ENCODE results near the gene GNG3.

The GNG3 gene

GRCh38 chr11:62708793-62709192, 1.3 kb downstream of the GNG3 start:
- peak overlapping the region; percentile 35 for H3K4me3 ChIP-seq (ENCODE audit: extremely low read depth, insufficient read depth, low read length, poor library complexity, severe bottlenecking)
- H3K27ac ChIP-seq (ENCODE audit: low read depth, low read length, severe bottlenecking) = peak overlapping the region; percentile 98
- H3K36me3 ChIP-seq (ENCODE audit: control insufficient read depth, insufficient read depth, low read length) = peaks cover 63% of the 10 kb centered on the region
- peaks cover 3% of the 10 kb centered on the region for H3K4me1 ChIP-seq (ENCODE audit: control insufficient read depth, insufficient read depth, low read length, poor library complexity, severe bottlenecking)
- 53 to 54% methylated on average over 3 to 7 of the region's 7 CpGs for WGBS, 2 experiments (ENCODE audit: insufficient coverage in 2 of 2)
- H3K9me3 ChIP-seq (ENCODE audit: control insufficient read depth, low read length) = no peaks in the 10 kb centered on the region

GRCh38 chr11:62709247-62710000, 1.9 kb downstream of the GNG3 start:
- Histone ChIP-seq H3K27ac (ENCODE audit: low read depth, low read length, severe bottlenecking) (peak overlapping the region; percentile 98), H3K36me3 (ENCODE audit: control insufficient read depth, insufficient read depth, low read length) (peaks cover 66% of the 10 kb centered on the region), H3K9me3 (ENCODE audit: control insufficient read depth, low read length) (no peaks in the 10 kb centered on the region), H3K4me3 (ENCODE audit: extremely low read depth, insufficient read depth, low read length, poor library complexity, severe bottlenecking) (peak overlapping the region; percentile 35), H3K4me1 (ENCODE audit: control insufficient read depth, insufficient read depth, low read length, poor library complexity, severe bottlenecking) (peaks cover 3% of the 10 kb centered on the region)
- WGBS, 2 experiments (ENCODE audit: insufficient coverage in 2 of 2) = 16 to 17% methylated on average over 42 to 45 of the region's 47 CpGs

GRCh38 chr11:62710001-62710345, 2.5 kb downstream of the GNG3 start:
- Histone ChIP-seq H3K4me1 (ENCODE audit: control insufficient read depth, insufficient read depth, low read length, poor library complexity, severe bottlenecking) (peaks cover 3% of the 10 kb centered on the region), H3K9me3 (ENCODE audit: control insufficient read depth, low read length) (no peaks in the 10 kb centered on the region), H3K36me3 (ENCODE audit: control insufficient read depth, insufficient read depth, low read length) (peaks cover 66% of the 10 kb centered on the region), H3K4me3 (ENCODE audit: extremely low read depth, insufficient read depth, low read length, poor library complexity, severe bottlenecking) (peak overlapping the region; percentile 21), H3K27ac (ENCODE audit: low read depth, low read length, severe bottlenecking) (peak overlapping the region; percentile 98)
- 88% methylated on average over 7 of the region's 7 CpGs for WGBS, 2 experiments (ENCODE audit: insufficient coverage in 2 of 2)

- H3K4me3 ChIP-seq (ENCODE audit: extremely low read depth, insufficient read depth, low read length, poor library complexity, severe bottlenecking) = no peak overlapping the region
- H3K4me1 ChIP-seq (ENCODE audit: control insufficient read depth, insufficient read depth, low read length, poor library complexity, severe bottlenecking) = peaks cover 3% of the 10 kb centered on the region
- WGBS, 2 experiments (ENCODE audit: insufficient coverage in 2 of 2) = 96 to 100% methylated on average over 4 to 5 of the region's 6 CpGs
- peaks cover 86% of the 10 kb centered on the region for H3K36me3 ChIP-seq (ENCODE audit: control insufficient read depth, insufficient read depth, low read length)
- H3K27ac ChIP-seq (ENCODE audit: low read depth, low read length, severe bottlenecking) = no peak overlapping the region
- no peaks in the 10 kb centered on the region for H3K9me3 ChIP-seq (ENCODE audit: control insufficient read depth, low read length)
Measured at GRCh38 chr11:62712276-62712812, 4.9 kb downstream of the GNG3 start.

- no peak overlapping the region for H3K27ac ChIP-seq (ENCODE audit: low read depth, low read length, severe bottlenecking)
- H3K4me3 ChIP-seq (ENCODE audit: extremely low read depth, insufficient read depth, low read length, poor library complexity, severe bottlenecking) = no peak overlapping the region
- H3K4me1 ChIP-seq (ENCODE audit: control insufficient read depth, insufficient read depth, low read length, poor library complexity, severe bottlenecking) = no peaks in the 10 kb centered on the region
- peaks cover 88% of the 10 kb centered on the region for H3K36me3 ChIP-seq (ENCODE audit: control insufficient read depth, insufficient read depth, low read length)
- H3K9me3 ChIP-seq (ENCODE audit: control insufficient read depth, low read length) = no peaks in the 10 kb centered on the region
- WGBS, 2 experiments (ENCODE audit: insufficient coverage in 2 of 2) = 93 to 95% methylated on average over 3 of the region's 3 CpGs
Measured at GRCh38 chr11:62712861-62713260, 5.4 kb downstream of the GNG3 start.

GRCh38 chr11:62713343-62713742, 5.9 kb downstream of the GNG3 start:
- Histone ChIP-seq H3K4me3 (ENCODE audit: extremely low read depth, insufficient read depth, low read length, poor library complexity, severe bottlenecking) (no peak overlapping the region), H3K4me1 (ENCODE audit: control insufficient read depth, insufficient read depth, low read length, poor library complexity, severe bottlenecking) (no peaks in the 10 kb centered on the region), H3K36me3 (ENCODE audit: control insufficient read depth, insufficient read depth, low read length) (peaks cover 88% of the 10 kb centered on the region), H3K27ac (ENCODE audit: low read depth, low read length, severe bottlenecking) (no peak overlapping the region), H3K9me3 (ENCODE audit: control insufficient read depth, low read length) (no peaks in the 10 kb centered on the region)
- no CpG with 5 or more reads among the region's 2 CpGs for WGBS, 2 experiments (ENCODE audit: insufficient coverage in 2 of 2)

- Histone ChIP-seq H3K9me3 (ENCODE audit: control insufficient read depth, low read length) (no peaks in the 10 kb centered on the region), H3K36me3 (ENCODE audit: control insufficient read depth, insufficient read depth, low read length) (peaks cover 99% of the 10 kb centered on the region), H3K4me3 (ENCODE audit: extremely low read depth, insufficient read depth, low read length, poor library complexity, severe bottlenecking) (no peak overlapping the region), H3K4me1 (ENCODE audit: control insufficient read depth, insufficient read depth, low read length, poor library complexity, severe bottlenecking) (no peaks in the 10 kb centered on the region), H3K27ac (ENCODE audit: low read depth, low read length, severe bottlenecking) (no peak overlapping the region)
- 98% methylated on average over 14 to 18 of the region's 24 CpGs for WGBS, 2 experiments (ENCODE audit: insufficient coverage in 2 of 2)
Measured at GRCh38 chr11:62715150-62716130, 8.0 kb downstream of the GNG3 start.

GRCh38 chr11:62716206-62716605, 8.7 kb downstream of the GNG3 start:
- WGBS, 2 experiments (ENCODE audit: insufficient coverage in 2 of 2) = 94 to 95% methylated on average over 2 to 4 of the region's 5 CpGs
- H3K4me1 ChIP-seq (ENCODE audit: control insufficient read depth, insufficient read depth, low read length, poor library complexity, severe bottlenecking) = no peaks in the 10 kb centered on the region
- no peak overlapping the region for H3K4me3 ChIP-seq (ENCODE audit: extremely low read depth, insufficient read depth, low read length, poor library complexity, severe bottlenecking)
- no peak overlapping the region for H3K27ac ChIP-seq (ENCODE audit: low read depth, low read length, severe bottlenecking)
- H3K36me3 ChIP-seq (ENCODE audit: control insufficient read depth, insufficient read depth, low read length) = peaks cover 99% of the 10 kb centered on the region
- H3K9me3 ChIP-seq (ENCODE audit: control insufficient read depth, low read length) = no peaks in the 10 kb centered on the region

- H3K9me3 ChIP-seq (ENCODE audit: control insufficient read depth, low read length) = no peaks in the 10 kb centered on the region
- H3K27ac ChIP-seq (ENCODE audit: low read depth, low read length, severe bottlenecking) = no peak overlapping the region
- H3K4me1 ChIP-seq (ENCODE audit: control insufficient read depth, insufficient read depth, low read length, poor library complexity, severe bottlenecking) = no peaks in the 10 kb centered on the region
- H3K4me3 ChIP-seq (ENCODE audit: extremely low read depth, insufficient read depth, low read length, poor library complexity, severe bottlenecking) = no peak overlapping the region
- H3K36me3 ChIP-seq (ENCODE audit: control insufficient read depth, insufficient read depth, low read length) = peaks cover 99% of the 10 kb centered on the region
- 94 to 99% methylated on average over 6 to 10 of the region's 11 CpGs for WGBS, 2 experiments (ENCODE audit: insufficient coverage in 2 of 2)
Measured at GRCh38 chr11:62716816-62717215, 9.3 kb downstream of the GNG3 start.

- Histone ChIP-seq H3K36me3 (ENCODE audit: control insufficient read depth, insufficient read depth, low read length) (peaks cover 95% of the 10 kb centered on the region), H3K4me3 (ENCODE audit: extremely low read depth, insufficient read depth, low read length, poor library complexity, severe bottlenecking) (no peak overlapping the region), H3K9me3 (ENCODE audit: control insufficient read depth, low read length) (no peaks in the 10 kb centered on the region), H3K27ac (ENCODE audit: low read depth, low read length, severe bottlenecking) (no peak overlapping the region), H3K4me1 (ENCODE audit: control insufficient read depth, insufficient read depth, low read length, poor library complexity, severe bottlenecking) (peaks cover 5% of the 10 kb centered on the region)
- WGBS, 2 experiments (ENCODE audit: insufficient coverage in 2 of 2) = 71 to 100% methylated on average over 1 to 2 of the region's 2 CpGs
Measured at GRCh38 chr11:62719302-62719978, 12.0 kb downstream of the GNG3 start.
